Measurements from ENCODE around the gene ALG11.
"Not testable (repeated sequence)": the region's sequence is repeated elsewhere in the genome, so short reads cannot be mapped to it uniquely, and the experiment has no call there.

Gene ALG11

DNA sequence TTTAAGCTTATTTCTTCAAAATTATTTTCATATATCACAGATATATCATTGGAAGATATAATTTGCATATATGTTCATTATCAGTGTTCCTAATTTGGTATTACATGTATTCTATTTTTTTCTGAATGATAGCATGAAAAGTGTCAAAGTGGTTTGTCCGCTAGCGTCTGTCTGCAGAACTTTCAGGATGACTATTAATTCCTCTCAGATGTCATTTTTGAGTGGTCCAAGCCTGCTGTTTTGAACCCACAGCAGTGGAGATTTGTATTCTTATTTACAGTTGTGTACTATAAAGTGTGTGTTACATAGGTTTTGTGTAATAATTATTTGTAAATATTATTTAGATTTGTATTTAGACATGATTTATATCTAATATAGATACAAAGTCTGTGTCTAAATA, 20.8 kb downstream of the ALG11 start:
- DNase-seq = no peak

DNA sequence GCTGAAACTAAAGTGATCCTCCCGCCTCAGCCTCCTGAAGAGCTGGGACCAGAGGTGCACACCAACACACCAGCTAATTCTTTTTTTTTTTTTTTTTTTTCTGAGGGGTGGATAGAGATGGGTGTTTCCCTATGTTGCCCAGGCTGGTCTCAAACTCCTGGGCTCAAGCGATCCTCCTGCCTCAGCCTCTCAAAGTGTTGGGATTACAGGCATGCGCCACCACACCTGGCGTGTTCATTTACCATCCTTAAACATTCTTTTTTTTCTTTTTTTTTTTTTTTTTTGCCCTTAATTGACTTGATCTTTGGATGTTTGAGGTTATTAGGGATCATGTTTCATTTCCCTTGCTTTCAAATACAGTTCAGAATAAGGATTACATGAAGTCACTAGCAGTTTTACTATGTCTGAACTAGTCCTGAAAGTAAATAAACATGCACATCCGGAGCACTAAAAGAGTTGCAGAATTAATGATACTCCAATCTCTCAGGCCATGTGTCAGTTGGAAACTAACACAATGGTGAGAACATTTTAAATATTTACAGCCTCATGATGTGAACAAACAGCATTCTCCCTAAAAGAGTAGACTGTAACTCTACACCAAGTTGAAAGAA, 22.5 kb downstream of the ALG11 start:
- no peak for DNase-seq

DNA sequence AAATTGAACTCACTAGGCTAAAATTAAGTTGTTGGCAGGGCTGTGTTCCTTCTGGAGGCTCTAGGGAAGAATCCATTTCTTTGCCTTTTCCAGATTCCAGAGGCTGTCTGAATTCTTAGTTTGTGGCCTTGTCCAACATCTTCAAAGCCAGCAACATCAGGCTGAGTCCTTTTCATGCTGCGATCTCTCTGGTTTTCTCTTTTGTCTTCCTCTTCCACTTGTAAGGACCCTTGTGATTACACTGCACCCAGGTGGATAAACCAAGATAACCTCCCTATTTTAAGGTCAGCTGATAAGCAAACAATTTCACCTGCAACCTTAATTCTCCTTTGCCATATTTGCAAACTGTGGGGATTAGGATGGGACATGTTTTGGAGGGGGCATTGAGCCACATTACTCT, 23.8 kb downstream of the ALG11 start:
- DNase-seq = no peak

DNA sequence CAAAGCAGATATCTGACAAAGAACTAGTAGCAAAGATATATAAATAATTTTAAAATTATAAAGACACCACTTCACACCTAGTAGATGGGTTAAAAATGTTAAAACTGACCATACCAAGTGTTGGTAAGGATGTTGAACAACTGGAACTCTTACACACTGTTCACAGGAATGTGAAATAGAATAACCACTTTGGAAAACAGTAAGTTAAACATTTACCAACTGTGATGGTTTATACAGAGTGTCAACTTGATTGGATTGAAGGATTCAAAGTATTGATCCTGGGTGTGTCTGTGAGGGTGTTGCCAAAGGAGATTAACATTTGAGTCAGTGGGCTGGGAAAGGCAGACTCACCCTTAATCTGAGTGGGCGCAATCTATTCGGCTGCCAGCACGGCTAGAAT, 31.5 kb downstream of the ALG11 start:
- DNase-seq = no peak

DNA sequence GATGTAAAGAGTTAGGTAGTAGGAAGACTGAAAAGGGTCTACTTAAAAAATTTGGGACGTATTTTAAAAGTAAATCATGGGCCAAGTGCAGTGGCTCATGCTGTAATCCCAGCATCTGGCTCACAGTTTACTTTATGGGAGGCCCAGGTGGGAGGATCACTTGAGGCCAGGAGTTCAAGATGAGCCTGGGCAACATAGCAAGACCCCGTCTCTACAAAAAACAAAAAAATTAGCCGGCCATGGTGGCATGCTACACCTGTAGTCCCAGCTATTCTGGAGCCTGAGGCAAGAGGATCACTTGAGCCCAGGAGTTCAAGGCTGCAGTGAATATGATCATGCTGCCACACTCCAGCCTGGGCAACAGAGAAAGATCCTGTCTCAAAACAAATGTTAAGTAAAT, 35.3 kb downstream of the ALG11 start:
- no peak for DNase-seq

DNA sequence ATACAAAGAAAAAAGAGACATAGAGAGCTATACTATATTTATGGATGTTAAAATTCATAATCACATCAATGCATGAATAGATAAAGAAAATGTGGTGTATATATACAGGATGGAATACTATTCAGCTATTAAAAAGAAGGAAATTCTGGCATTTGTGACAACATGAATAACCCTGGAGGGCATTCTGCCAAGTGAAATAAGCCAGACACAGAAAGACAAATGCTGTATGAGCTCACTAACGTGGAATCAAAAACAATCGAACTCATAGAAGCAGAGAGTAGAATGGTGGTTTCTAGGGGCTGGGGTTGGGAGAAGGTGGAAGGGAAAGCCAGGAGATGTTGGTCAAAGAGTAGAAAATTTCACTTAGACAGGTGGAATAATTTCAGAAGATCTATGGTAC, 36.3 kb downstream of the ALG11 start:
- no peak for DNase-seq

DNA sequence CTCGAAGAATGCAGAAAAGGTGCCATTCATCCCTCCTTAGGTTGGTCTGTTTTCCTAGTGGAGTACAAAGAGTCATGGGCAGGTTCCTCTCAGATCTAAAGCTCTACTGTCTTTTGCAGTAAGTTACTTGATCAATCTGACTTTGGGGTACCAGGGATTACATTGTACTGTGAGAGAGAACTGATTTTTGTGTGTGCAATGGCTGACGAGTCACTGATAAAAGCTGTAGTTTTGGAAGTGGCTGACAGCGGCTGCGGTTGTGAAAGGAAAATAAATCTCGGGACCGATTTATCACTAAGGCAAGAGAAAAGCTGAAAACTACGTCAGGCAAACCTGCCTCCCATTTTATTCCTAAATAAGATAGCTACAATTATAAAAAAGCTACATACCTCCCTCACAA, 39.2 kb downstream of the ALG11 start:
- DNase-seq = no peak

DNA sequence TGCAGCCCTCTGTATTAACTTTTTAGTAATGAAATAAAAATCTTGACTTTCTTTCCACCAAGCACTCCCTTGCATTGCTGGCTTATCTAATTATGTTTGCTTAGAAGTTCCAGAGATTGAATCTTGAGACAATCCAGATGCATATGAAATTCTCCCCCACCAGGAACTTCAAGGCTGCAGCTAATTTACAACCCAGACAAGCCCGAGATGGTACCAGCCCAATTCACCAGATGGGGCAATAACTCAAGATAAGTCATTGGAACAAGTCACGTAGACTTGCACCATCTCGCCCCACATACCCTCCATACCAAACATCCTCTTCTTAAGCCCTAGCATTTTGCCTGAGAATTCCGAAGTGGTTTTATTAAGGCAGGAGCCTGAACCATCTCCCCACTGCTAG, 41.3 kb downstream of the ALG11 start:
- no peak for DNase-seq

DNA sequence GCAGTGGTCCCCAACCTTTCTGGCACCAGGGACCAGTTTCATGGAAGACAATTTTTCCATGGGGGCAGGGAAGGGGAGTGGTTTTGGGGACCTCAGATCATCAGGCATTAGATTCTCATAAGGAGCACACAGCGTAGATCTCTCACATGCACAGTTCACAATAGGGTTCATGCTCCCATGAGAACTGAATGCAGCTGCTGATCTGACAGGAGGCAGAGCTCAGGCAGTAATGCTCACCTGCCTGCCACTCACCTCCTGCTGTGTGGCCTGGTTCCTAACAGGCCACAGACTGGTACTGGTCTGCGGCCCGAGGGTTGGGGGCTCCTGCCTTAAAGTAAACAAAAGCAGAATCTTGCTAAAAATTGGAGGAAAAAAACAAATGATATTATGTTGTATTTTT, 48.9 kb downstream of the ALG11 start:
- not testable (repeated sequence) for DNase-seq

DNA sequence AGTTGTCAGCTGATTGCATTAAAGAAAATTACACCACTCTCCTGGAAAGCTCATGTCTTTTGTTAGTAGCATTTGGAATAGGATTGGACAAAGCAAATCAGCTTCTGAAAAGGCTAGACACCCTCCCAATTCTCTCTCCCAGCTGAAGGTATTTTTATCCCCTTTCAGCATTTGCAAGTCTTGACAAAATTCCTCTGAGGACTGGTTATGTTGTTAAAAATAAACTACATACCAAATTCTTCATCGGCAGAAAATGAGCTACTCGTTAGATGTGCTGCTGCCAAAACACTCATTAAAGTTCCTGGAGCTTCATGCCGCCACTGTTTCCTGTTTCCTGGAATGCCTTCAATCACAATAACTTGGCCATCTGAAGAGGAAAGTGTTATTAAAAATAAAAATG, 49.4 kb downstream of the ALG11 start:
- no peak for DNase-seq

DNA sequence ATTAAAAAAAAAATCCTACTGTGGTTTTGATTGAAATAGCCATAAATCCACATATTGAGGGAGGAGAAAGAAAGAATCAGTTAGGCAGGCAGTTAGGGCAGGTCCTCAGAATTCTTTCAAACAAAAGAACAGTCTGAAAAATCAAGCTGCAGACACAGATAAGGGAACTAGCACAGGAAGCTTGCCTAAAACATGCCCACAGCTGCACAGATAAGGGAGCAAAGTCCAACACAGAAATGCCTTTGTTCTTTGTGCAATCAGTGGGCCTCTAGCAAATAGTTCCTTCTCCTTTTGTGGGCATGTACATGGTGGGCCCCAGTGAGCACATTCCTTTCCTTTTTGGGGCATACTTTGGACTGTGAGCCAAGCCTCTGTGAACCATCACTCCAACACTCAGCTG, 55.0 kb downstream of the ALG11 start:
- no peak for DNase-seq

DNA sequence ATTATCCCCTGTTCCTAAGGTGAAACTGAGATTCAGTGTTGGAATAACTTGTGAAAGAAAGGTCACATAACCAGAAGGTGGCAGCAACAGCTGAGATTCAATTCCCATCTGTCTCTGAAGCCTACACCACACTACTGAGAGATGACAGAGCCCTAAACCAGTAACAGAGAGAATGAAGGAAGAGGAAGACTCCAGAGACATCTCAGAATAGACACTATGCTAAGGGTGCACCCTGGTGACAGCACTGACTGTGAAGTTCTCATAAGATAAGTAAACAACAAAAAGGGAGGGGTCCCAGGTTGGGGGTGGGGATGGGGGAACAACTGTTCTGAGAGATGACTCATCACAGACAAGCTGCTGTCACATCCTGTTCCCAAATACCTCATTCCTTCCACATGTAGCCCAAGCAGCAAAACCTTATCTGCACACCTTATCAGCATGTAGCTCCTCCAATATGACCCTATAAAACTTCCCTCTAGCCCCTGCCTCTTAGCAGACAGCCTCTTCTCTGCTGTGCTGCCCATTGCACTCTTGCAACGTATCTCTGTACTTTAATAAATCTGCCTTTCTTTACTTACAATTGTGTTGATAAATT, 58.8 kb downstream of the ALG11 start:
- DNase-seq = no peak
